IPS-18c (cell line): ENCODE data around the gene FAM135A.
A peak's percentile ranks its signal among the peaks of the same experiment; 100 is the strongest.

Source experiments
- H3K4me3 ChIP-seq: 2 replicates; pipeline ENCODE4 v1.7.0; 2013; ENCODE audit warnings: low read depth, mild to moderate bottlenecking, low read length, moderate library complexity; ENCODE audit not compliant: insufficient read depth
- H3K9me3 ChIP-seq: one replicate; pipeline ENCODE4 v1.6.1; 2013; ENCODE audit warnings: mild to moderate bottlenecking, low read length, moderate library complexity; ENCODE audit not compliant: control insufficient read depth, insufficient read depth

The FAM135A gene

GRCh38 chr6:70391492-70391891 is 21.8 kb upstream of the FAM135A start:
- Histone ChIP-seq H3K9me3 (no peaks in the 10 kb centered on the region), H3K4me3 (no peak overlapping the region)

DNA sequence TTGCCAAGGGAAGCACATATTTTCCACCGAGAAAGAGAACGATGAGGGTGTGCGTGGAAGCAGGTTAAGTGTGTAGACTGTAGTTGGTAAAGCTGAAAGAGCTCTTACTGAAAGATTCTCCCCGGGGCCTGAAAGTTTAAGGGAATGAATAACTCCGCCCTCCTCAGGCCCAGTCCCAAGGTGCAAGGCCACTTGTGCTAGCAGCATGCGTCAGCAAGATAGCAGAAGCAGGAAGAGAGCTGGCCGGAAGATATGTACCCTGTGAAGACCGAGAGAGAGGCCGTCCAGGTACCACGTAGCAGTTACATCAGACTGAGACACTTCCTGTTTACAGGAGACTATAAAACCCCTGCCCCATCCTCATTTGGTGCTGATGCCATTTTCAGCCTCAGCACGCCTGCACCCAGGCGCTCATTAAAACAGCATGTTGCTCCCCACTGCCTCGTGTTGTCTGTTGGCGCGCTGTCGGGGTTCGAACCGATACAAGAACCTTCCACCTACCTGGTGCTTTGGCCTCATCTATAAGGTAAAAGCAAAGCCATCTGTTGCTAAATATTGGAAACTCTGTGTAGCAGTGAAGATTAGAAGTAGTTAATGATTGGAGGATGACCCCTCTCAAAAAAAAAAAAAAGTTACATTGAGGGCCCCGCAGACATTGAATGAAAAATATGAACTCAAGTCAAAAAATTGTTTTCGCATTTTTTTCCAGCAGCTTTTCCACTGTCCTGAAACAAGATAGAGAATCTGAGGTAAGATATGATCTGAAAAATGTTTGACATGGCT is 18.6 kb upstream of the FAM135A start:
- no peak overlapping the region for H3K4me3 ChIP-seq
- no peaks in the 10 kb centered on the region for H3K9me3 ChIP-seq

DNA sequence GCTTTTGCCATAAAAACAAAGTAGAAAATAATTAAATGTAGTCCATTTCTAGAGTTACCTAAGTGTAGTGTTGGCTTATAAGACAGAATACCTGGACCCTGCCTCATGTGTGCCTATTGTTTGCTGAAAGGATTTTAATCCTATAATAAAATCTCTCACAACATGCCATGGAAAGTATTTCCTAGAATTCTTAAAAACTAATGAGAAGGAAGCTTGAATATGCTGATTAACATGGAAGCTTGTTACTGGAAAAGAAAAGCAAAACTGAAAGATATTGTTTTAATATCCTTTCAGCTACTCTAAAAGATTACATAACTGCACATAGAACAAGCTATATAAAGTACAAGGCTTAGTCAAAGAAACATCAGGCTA is 18.0 kb upstream of the FAM135A start:
- H3K4me3 ChIP-seq = no peak overlapping the region

GRCh38 chr6:70396163-70396562 is 17.1 kb upstream of the FAM135A start:
- Histone ChIP-seq H3K9me3 (no peaks in the 10 kb centered on the region), H3K4me3 (no peak overlapping the region)

More for the DNA sequence above, 18.0 kb upstream of the FAM135A start:
- no peaks in the 10 kb centered on the region for H3K9me3 ChIP-seq

GRCh38 chr6:70396796-70397729 is 16.2 kb upstream of the FAM135A start:
- Histone ChIP-seq H3K4me3 (no peak overlapping the region), H3K9me3 (no peaks in the 10 kb centered on the region)

- no peak overlapping the region for H3K4me3 ChIP-seq
These were observed 14.3 kb upstream of the FAM135A start for GRCh38 chr6:70398783-70399728.

GRCh38 chr6:70404658-70405057 is 8.7 kb upstream of the FAM135A start:
- no peak overlapping the region for H3K4me3 ChIP-seq
- H3K9me3 ChIP-seq = no peaks in the 10 kb centered on the region

More at GRCh38 chr6:70398783-70399728, 14.3 kb upstream of the FAM135A start:
- H3K9me3 ChIP-seq = no peaks in the 10 kb centered on the region

- Histone ChIP-seq H3K9me3 (no peaks in the 10 kb centered on the region), H3K4me3 (no peak overlapping the region)
These were observed 4.1 kb upstream of the FAM135A start for GRCh38 chr6:70409216-70409615.

- Histone ChIP-seq H3K4me3 (no peak overlapping the region), H3K9me3 (no peaks in the 10 kb centered on the region)
These were observed 1.6 kb upstream of the FAM135A start for GRCh38 chr6:70411542-70412251.

- H3K4me3 ChIP-seq = peak overlapping the region; percentile 73
- no peaks in the 10 kb centered on the region for H3K9me3 ChIP-seq
These were observed 825 bp upstream of the FAM135A start for GRCh38 chr6:70412252-70413113.

DNA sequence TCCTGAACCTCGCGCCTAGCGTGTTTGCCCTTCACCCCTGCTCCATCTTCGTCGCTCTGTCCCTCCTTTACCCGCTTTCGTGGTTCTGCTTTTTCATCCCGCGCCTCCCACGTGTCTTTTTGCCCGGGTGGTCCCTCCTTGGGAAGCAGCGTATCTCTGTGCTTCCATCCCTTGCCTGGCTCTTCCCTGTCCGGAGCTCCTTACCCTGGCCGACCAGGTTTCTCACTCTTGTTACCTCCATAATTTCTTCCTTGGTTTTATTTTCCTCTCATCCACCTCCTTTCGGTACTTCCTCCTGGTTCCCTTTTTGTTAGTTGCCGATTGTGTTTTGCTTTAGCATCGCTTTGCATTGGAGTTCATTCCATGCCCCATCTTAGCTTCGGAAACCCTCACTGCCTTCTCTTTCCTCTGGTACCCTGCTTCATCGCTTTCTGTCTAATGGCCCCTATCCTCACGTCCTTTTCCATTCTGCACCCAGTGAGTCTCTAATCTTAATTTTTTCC is 735 bp downstream of the FAM135A start:
- H3K4me3 ChIP-seq = peak overlapping the region; percentile 88
- H3K9me3 ChIP-seq = no peaks in the 10 kb centered on the region

DNA sequence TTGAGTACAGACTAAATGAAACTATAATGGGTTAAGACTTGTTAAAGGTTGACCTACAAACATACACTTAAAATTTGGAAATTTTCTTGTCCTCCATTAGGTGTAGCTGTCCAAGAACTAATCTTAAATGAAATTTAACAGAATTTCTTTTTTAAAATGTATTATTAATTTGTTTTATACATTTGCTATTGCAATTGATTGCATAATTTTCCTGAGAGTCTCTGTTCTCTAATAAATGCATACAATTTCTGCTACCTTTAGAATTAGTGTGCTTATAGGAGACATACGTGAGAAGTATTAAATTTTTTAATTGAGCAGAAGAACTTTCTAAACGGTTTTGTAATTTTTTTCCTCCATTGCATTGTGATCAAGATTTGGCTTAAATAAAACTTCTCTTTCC is 1.5 kb downstream of the FAM135A start:
- Histone ChIP-seq H3K9me3 (no peaks in the 10 kb centered on the region), H3K4me3 (peak overlapping the region; percentile 88; the same call in 1 of the 2 replicates)

GRCh38 chr6:70415247-70415646 is 1.9 kb downstream of the FAM135A start:
- Histone ChIP-seq H3K9me3 (no peaks in the 10 kb centered on the region), H3K4me3 (no peak overlapping the region)

DNA sequence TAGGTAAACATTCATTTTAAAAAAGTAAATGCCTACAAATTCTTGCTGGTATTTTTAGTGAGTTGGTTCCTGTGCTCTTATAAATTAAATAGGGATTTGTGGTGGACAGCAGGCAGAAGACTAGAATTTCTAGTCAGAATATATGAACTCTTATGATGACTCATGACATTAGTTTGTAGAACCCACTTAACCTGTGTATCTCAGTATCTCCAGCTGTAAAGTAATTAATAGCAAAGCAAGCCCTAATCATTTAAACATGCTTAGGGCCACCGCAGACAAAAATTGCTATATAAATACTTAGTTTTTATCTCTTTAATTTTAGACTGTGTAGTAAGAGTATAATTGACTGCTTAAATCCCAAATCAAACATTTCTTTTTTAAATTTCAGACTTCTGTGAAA is 2.4 kb downstream of the FAM135A start:
- Histone ChIP-seq H3K9me3 (no peaks in the 10 kb centered on the region), H3K4me3 (no peak overlapping the region)

- Histone ChIP-seq H3K9me3 (no peaks in the 10 kb centered on the region), H3K4me3 (no peak overlapping the region)
These were observed 8.2 kb downstream of the FAM135A start for GRCh38 chr6:70421509-70421908.
